ENCODE data around the gene TACC2.

DNA sequence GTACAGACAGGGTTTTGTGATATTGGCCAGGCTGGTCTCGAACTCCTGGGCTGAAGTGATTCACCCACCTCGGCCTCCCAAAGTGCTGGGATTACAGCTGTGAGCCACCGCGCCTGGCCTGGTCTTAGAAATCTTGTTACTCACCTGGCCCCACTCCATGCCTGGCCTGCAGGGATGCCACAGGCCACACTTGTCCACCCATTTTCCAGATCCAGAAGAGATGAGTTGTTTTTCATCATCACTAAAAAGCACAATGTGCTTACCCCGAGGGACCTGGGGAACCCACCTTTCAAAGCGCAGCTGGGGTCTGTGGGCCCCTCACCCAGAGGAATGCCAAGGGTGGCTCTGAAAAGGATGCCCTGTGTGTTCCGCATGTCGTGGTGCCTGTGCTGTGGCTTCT lies 134.2 kb downstream of the TACC2 start:
- no peak for TF ChIP-seq CSDC2 (CRISPR knock-in tag; IDR thresholded peaks at IDR 0.05)
- TF ChIP-seq ZNF565 (CRISPR knock-in tag; conservative IDR thresholded peaks at IDR 0.05; ENCODE audit: low read depth), result no peak
- TF ChIP-seq ZFP30 (CRISPR knock-in tag; IDR thresholded peaks at IDR 0.05), result no peak
- TF ChIP-seq ZC3H10 (CRISPR knock-in tag; IDR thresholded peaks at IDR 0.05), result no peak
- no peak for TF ChIP-seq OSR1 (CRISPR knock-in tag; IDR thresholded peaks at IDR 0.05)

All from SK-N-SH treated with all-trans-retinoic acid at 6 μM for 48 hours (cell line).